HG02759 (cell line): Measurements from ENCODE around the gene APPBP2.
"Not testable (repeated sequence)": the region's sequence is repeated elsewhere in the genome, so short reads cannot be mapped to it uniquely, and the experiment has no call there.

Experiments
- ATAC-seq: cut with Tn5 transposase; IDR thresholded peaks from one replicate; pipeline ENCODE4 v1.9.1; 2021; ENCODE audit warnings: mild to moderate bottlenecking, moderate library complexity; ENCODE audit not compliant: unreplicated experiment

Gene APPBP2

GRCh38 chr17:60442271-60443173 is 83.5 kb downstream of the APPBP2 start:
- ATAC-seq = no peak

GRCh38 chr17:60439501-60439900 is 86.5 kb downstream of the APPBP2 start:
- ATAC-seq = no peak

- no peak for ATAC-seq
These were observed 89.4 kb downstream of the APPBP2 start for GRCh38 chr17:60436676-60437075.

DNA sequence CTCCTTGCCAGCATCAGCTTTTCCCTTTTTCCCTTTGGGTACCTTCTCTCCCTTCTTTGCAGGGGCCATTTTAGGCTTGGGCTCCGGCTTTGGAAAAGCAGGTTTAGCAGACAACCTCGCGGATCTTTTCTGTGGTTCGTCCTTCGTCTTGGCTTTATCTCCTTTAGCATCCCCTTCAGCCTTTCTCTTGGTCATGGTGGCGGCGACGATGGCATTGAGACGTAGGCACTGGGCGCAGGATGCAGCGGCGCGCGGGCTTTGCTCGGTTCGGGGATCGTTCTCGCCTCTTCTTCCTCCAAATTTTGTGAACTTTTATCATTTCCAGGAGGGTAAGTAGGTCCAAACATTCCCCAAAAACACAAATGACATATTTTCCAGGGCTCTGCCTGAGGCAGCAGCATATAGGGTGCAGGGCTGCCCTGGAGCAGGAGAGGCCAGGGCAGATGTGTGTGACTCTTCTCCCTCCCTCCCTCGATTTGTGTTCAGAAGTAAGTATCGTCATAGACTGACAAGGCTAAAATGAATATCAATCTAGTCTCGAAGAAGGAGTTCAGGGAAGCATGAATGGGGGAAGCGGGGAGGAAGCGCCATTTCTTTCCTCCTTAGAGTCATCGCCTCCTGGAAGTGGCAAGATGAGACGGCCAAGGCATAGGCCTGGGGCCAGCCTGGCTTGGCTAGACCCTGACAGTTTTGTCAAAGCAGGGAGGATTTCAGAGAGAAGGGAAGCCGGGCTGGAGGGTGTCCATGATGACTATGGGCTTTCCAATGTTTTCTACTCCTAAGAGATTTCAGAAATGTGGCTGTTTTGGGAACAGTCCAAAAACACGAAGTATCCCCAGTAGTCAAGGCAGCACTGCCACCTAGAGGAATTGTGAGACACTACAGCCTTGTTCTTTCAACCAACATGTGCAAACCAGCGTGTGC is 90.5 kb downstream of the APPBP2 start:
- no peak for ATAC-seq

- ATAC-seq = not testable (repeated sequence)
These were observed 92.7 kb downstream of the APPBP2 start for GRCh38 chr17:60433021-60433997.

- ATAC-seq = not testable (repeated sequence)
These were observed 95.5 kb downstream of the APPBP2 start for GRCh38 chr17:60430561-60430960.

DNA sequence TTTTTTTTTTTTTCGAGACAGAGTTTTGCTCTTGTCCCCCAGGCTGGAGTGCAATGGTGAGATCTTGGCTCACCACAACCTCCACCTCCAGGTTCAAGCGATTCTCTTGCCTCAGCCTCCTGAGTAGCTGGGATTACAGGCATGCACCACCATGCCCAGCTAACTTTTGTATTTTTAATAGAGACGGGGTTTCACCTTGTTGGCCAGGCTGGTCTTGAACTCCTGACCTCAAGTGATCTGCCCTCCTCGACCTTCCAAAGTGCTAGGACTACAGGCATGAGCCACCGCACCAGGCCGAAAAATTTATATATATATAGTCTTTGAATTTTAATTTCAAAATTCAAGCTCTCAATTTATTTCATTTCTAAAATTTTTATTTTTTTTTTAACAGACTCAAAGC is 97.6 kb downstream of the APPBP2 start:
- ATAC-seq = not testable (repeated sequence)

- no peak for ATAC-seq
These were observed 99.4 kb downstream of the APPBP2 start for GRCh38 chr17:60426596-60426995.

GRCh38 chr17:60425626-60426025 is 100.4 kb downstream of the APPBP2 start:
- no peak for ATAC-seq

- ATAC-seq = no peak
These were observed 102.2 kb downstream of the APPBP2 start for GRCh38 chr17:60423865-60424264.

DNA sequence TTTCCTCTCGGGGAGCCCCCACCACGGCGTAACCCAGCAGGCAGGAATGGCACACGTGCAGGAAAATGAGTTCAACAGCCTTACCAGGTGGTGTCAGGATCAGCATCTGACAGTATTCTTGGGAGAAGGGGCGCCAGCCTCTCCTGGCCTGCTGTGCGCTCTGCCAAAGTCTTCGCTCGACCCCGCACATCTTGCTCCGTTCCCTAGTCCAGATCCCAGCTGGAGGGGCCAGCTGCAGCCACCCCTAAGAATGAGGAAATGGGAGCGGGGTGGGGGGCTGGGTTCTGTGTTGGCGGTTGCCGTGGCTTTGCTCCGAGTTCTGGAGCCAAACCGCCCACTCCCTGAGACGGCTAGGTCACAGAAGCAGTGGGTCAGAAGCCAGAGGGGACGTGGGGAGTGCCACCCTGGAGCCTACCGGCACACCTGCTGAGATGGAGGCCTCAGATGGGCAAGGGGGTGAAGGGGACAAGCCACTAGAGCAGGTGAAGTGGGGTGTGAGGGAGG is 103.8 kb downstream of the APPBP2 start, which contains the start of gene CHCT1:
Gene CHCT1, plus strand, starts transcription at position 328 of the 504 bp plus-strand sequence. Its CDS starts 104 bp downstream, at position 432.
- no peak for ATAC-seq

- ATAC-seq = peak; percentile 91
These were observed 104.5 kb downstream of the APPBP2 start for GRCh38 chr17:60421273-60422161.

- not testable (repeated sequence) for ATAC-seq
These were observed 106.2 kb downstream of the APPBP2 start for GRCh38 chr17:60419875-60420274.

- not testable (repeated sequence) for ATAC-seq
These were observed 107.0 kb downstream of the APPBP2 start for GRCh38 chr17:60419003-60419402.

GRCh38 chr17:60416368-60416925 is 109.6 kb downstream of the APPBP2 start:
- ATAC-seq = no peak

- ATAC-seq = no peak
These were observed 110.9 kb downstream of the APPBP2 start for GRCh38 chr17:60415146-60415545.

- ATAC-seq = no peak
These were observed 113.3 kb downstream of the APPBP2 start for GRCh38 chr17:60412701-60413100.

GRCh38 chr17:60410001-60410400 is 116.0 kb downstream of the APPBP2 start:
- no peak for ATAC-seq

DNA sequence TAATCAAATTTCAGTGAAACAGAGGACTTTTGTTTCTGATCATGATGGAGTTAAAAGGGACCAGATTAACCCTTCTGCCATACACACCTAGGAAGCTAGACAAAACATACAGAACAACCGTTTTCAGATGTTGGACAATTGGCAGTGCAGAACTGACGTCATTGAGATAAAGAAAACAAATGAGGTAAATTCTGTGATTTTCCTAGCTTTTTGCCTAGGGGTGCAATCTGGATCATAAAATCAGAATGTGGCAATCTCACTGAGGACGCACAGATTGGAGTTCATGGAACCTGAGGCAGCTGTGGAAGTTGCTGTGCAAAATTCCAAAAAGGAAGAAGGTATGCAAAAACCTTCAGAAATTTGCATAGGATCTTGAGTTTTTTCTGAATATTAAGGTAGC is 119.2 kb downstream of the APPBP2 start:
- no peak for ATAC-seq
